LNCAP (cell line): ENCODE measurements around the gene NRN1L.

Source experiments
- CTCF ChIP-seq: fragments of 450-650 bp; IDR thresholded peaks from 2 replicates; pipeline ENCODE4 v1.5.1; 2017; ENCODE audit warnings: mild to moderate bottlenecking

The NRN1L gene

DNA sequence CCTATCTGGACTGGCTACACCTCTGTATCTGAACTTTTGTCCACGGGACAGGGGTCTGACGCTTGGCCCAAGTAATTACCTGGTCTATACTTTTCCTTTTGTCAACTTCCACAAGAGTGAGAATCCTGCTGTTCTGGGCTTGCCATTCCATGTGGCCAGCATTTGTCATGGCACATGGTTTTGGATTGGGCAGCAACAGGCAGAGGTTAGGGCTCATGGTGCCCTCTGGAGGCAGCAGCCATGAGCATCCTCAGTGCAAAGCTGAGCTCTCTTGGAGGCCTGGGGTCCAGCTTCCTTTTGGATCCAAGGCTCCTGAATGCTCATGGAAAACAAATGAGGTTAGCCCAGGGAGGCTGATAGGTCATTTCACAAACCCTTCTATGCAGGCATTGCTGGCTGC, 19.4 kb upstream of the NRN1L start:
- peak; percentile 45; the same call in 1 of the 2 replicates for TF ChIP-seq CTCF

DNA sequence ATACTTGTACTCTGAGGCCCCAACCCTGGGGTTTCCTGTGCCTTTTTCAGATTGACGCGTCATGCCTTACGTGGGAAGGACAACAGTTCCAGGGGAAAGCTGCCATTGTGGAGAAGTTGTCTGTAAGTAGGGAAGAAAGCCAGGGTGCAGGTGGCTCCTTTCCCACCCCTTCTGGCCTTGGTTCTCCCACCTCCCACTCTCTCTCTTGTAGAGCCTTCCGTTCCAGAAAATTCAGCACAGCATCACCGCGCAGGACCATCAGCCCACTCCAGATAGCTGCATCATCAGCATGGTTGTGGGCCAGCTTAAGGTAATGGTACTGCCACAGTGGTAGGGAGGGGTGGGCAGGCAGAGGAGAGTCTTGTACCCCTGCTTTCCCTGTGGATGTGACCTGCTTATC, 16.4 kb upstream of the NRN1L start:
- TF ChIP-seq CTCF, result no peak

GRCh38 chr16:67869653-67870052, 15.0 kb upstream of the NRN1L start:
- TF ChIP-seq CTCF, result no peak

DNA sequence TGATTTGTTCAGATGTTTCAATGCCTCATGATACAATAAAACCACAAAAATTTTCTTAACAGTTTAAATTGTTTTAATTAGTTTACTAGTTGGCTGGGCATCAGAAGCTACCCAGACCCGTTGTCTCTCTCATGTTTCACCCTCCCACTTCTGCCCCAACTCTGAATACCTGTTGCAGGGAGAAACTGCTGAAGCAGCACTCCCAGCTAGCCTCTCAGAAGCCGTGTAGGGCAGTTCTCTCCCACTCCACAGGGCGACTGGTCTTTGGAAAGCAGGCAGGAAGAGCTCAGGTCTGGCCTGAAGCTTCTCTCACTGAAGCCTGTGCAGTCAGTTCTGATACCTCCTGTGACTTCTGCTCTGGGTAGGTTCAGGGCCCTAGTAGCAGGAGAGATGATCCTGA, 13.4 kb upstream of the NRN1L start:
- no peak for TF ChIP-seq CTCF

DNA sequence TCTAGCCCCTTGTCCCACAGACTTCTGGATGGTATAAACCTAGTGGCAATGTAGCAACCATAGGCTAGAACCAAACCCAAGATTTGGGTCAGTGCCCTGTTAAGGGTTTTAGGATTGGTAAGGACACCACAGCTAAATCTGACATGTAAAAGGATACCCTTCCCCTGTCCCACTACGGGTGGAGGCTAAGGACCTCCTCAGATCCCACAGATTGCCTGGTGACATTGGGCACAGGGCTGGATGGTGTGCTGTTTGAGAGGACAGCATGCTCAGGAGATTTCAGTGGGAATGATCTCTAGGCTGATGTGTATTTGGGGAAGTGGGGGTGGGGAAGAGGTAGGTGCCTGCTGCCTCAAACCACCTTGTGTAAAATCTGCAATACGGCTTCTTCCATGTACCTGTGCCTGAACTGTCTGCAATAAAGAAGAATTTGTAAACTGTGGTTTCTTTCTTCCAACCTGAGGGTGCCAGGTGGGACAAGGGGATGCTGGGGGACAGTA, 12.5 kb upstream of the NRN1L start:
- no peak for TF ChIP-seq CTCF

GRCh38 chr16:67872631-67873434, 11.9 kb upstream of the NRN1L start, which contains the start of gene EDC4:
Gene EDC4, plus strand, starts transcription at chr16:67873052. Its CDS starts 210 bp downstream, at chr16:67873262.
- TF ChIP-seq CTCF, result no peak

DNA sequence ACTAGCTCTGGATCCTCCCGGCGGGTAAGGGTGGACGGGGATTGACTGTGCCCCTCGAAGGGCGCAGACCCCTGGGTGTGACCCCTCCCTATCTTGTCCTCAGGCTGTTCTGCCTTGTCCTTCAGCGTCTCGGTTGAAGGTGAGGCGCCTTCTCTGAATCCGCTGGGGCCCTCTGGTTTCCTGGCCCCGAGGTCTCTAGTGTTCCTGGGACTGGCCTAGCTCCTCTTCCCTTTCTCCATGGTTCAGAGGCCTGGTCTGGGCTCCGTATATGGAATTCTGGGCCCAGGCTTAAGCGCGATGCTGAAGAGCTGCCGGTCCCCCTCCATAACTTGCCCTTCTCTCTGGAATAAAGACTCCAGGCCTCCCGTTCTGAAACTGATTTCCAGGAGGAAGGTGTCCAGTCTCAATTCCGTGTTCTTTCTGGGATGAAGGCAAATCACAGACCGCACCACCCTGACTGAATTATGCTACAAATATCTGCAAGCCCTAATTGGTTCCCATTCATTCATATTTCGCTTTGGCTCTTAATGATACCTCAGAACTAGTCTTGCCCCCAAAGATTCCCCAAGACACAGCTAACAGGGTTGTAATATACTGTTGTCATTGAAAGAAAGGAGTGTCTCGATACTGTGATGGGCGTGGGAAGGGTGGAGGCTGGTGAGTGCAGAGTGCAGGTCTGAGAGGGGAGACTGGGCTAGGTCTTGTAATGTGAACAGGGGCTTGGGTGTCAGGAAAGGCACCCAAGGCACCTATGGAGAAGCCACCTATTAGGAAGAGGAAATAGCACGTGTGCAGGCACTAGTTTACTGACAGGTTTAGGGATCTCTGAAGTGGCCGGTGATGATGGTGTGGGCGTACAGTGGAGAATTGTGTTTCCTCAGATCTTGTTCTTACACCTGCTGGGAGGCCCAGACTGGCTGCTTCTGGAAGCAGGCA, 11.0 kb upstream of the NRN1L start:
- TF ChIP-seq CTCF, result no peak
